Skeletal muscle tissue (tissue), 4 donors: ENCODE data around the gene FGFR3. TPM values are rescaled to one million over a fixed set of nuclear protein-coding genes. Genes with fewer than 3 reads are reported as not detected.

Source experiments
- H3K27ac ChIP-seq: one replicate; pipeline ENCODE4 v1.7.0; 2013; ENCODE audit warnings: mild to moderate bottlenecking, low read depth, low read length, inconsistent platforms
- H3K27me3 ChIP-seq, 3 donors: one replicate each; pipeline ENCODE4 v1.7.0; 2013; ENCODE audit warnings: low read length in 3 of 3; ENCODE audit not compliant: control insufficient read depth in 3 of 3, insufficient read depth in 3 of 3
- H3K36me3 ChIP-seq, 3 donors: one replicate each; pipeline ENCODE4 v1.7.0; 2013; ENCODE audit warnings: low read length in 3 of 3; ENCODE audit not compliant: control insufficient read depth in 3 of 3, insufficient read depth in 3 of 3
- H3K4me1 ChIP-seq, 3 donors: one replicate each; pipeline ENCODE4 v1.7.0; 2013; ENCODE audit warnings: low read length in 3 of 3, mild to moderate bottlenecking in 3 of 3; ENCODE audit not compliant: control insufficient read depth in 3 of 3, insufficient read depth in 3 of 3
- H3K4me3 ChIP-seq, 3 donors: one replicate each; pipeline ENCODE4 v1.7.0; 2013; ENCODE audit warnings: low read length in 3 of 3
- H3K9ac ChIP-seq, 3 donors: one replicate each; pipeline ENCODE4 v1.7.0; 2013; ENCODE audit warnings: low read length in 3 of 3, mild to moderate bottlenecking in 3 of 3, moderate library complexity in 2 of 3, low read depth in 1 of 3
- H3K9me3 ChIP-seq, 3 donors: one replicate each; pipeline ENCODE4 v1.7.0; 2013; ENCODE audit warnings: low read length in 3 of 3; ENCODE audit not compliant: control insufficient read depth in 3 of 3
- total RNA-seq: library from RNA; depleted of rRNA; stranded (reverse); fragments of >200 nt; gene quantifications from one replicate; pipeline ENCODE4 v1.2.3, GENCODE V29; 2014
- donor health status: Osteomylitis.

Gene FGFR3
- total RNA-seq, 1 donor from 2014 or later: 0.52 TPM

DNA sequence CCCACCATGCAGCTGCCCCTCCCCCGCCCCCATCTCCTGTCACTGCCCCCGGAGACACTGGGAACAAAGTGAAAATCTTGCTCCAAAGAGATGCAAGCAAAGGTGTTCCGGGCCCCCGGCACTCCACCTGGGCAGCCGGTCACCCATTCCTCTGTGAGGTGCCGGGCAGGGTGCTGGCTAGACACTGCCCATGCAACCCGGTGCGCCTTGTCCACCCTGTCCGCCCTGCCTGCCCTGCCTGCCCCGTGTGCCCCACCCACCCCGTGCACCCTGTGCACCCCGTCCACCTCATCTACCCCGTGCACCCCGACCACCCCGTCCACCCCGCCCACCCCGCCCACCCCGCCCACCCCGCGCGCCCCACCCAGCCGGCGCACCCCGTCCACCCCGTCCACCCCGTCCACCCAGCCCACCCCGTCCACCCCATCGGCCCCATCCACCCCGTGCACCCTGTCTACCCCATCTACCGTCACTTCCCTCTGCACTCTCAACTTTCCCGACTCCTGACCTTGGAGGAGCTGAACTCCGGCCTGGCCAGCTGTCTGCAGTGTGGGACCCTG is 31.9 kb upstream of the FGFR3 start:
- Histone ChIP-seq H3K27me3 (peaks cover 0 to 10% (median 10%) of the 10 kb centered on the region in 3 donors), H3K4me1 (peaks cover 0 to 4% (median 4%) of the 10 kb centered on the region in 3 donors), H3K27ac (no peak overlapping the region), H3K36me3 (no peaks in the 10 kb centered on the region), H3K9me3 (no peaks in the 10 kb centered on the region), H3K9ac (no peak overlapping the region), H3K4me3 (no peak overlapping the region)

DNA sequence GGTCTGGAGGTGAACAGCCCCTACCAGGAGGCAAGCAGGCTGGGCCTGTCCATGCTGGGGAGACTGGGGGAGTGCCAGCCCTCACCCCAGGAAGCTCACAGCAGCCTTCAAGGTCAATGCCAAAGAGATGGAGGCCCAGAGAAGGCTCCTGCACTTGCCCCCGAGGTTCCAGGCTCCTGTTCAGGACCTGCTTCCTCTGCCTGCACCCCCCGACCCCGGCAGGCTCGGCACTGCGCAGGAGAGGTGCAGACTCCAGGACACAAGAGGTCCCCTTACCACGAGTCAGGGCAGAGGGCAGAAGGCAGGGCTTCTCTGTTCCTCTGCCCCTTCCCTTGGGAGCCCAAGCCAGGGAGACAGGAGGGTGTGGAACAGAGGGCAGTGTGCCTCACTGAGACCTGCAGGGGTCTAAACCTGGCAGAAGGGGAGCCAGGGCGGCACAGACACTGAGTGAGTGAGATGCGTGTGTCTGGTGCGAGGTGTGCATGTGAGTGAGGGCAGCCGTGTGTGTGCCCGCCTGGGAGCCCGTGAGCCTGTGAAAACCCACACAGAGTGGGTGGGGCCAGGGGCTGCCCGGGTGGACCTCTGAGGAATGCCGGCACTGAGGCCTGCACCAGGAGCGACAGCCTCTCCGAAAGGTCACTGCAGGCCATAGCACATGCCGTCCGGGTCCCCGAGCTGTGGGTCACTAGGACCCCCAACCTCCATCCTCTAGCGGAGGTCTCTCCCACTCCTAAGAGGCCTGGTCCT is 30.7 kb upstream of the FGFR3 start:
- H3K27ac ChIP-seq: no peak overlapping the region
- no peaks in the 10 kb centered on the region for H3K9me3 ChIP-seq
- H3K27me3 ChIP-seq: peaks cover 5 to 10% (median 10%) of the 10 kb centered on the region in 3 donors
- no peak overlapping the region for H3K9ac ChIP-seq
- H3K4me1 ChIP-seq: peaks cover 0 to 4% (median 4%) of the 10 kb centered on the region in 3 donors
- no peaks in the 10 kb centered on the region for H3K36me3 ChIP-seq
- no peak overlapping the region for H3K4me3 ChIP-seq

DNA sequence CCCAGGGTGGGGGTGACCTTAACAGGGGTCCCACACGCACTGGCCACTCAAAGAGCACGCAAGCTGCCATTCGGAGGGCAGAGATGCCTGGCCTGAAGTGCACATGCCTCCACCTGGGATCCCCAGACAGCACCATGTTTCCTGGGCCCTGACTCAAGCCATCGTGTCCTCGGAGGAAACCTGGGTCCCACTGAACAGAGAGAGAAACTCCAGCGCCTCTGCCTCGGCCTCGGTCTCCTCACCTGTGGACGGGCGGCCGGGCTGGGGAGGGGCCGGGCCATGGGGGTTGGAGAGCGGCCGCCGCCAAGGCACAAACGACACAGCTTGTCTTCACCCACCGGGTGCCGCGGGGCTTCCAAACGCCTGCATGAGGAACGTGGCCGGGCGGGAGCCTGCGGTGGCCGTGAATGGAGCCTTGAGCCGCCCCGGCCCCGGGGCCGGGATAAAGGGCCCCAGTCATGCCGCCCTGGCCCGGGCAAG is 30.0 kb upstream of the FGFR3 start:
- Histone ChIP-seq H3K27me3 (peaks cover 7 to 12% (median 10%) of the 10 kb centered on the region in 3 donors), H3K9me3 (no peaks in the 10 kb centered on the region), H3K4me3 (no peak overlapping the region), H3K36me3 (no peaks in the 10 kb centered on the region), H3K4me1 (peaks cover 0 to 7% (median 4%) of the 10 kb centered on the region in 3 donors), H3K27ac (no peak overlapping the region), H3K9ac (no peak overlapping the region)

DNA sequence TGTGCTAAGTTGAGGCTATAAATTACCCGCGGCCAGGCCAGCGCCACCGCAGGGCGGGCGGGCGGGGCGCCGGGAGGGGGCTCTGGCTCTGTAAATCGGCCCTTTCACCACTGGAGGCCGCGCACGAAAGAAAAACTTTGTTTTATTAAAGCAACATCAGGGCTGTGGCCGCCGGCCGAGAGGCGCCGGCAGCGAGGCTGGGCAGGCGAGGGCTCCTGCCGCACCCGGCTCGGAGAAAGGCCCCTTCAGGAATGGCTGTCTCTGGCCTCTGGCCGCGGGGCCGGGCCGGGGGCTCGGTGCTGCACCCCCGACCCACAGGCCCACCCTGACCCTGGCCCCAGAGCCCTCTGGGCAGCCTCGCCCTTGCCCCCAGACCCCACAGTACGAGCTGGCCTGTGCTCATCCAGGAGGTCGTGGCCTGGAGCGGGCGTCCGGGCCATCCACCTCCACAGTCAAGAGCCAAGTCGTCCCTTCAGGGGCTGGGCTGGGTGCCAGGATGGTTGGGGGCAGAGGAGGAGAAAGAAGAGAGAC is 29.5 kb upstream of the FGFR3 start:
- no peak overlapping the region for H3K27ac ChIP-seq
- H3K9ac ChIP-seq: peak overlapping the region in 1 of 3 donors; percentile 45
- peaks cover 0 to 7% (median 4%) of the 10 kb centered on the region in 3 donors for H3K4me1 ChIP-seq
- H3K36me3 ChIP-seq: no peaks in the 10 kb centered on the region
- H3K9me3 ChIP-seq: no peaks in the 10 kb centered on the region
- H3K27me3 ChIP-seq: peaks cover 10 to 17% (median 12%) of the 10 kb centered on the region in 3 donors
- H3K4me3 ChIP-seq: no peak overlapping the region

DNA sequence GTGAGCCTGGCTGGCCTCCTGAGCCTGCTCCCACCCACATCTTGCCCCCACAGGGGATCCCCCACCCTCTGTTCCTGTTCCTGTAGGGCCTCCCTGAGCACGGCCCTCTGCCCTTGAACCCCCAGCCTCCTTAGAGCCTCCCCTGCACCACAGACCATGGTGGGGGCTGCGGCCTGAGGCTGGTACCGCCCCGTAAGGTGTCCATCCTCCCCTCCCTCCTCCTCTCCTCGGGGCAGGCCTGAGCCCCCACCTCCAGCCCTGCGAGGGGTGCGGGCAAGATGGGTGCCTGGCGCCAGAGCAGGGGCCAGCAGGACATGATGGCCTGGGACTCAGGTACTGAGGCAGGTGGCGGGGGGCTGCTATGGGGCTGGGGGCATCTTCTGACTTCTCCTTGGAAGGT is 28.4 kb upstream of the FGFR3 start:
- H3K36me3 ChIP-seq: no peaks in the 10 kb centered on the region
- peaks cover 16 to 20% (median 16%) of the 10 kb centered on the region in 3 donors for H3K27me3 ChIP-seq
- H3K4me3 ChIP-seq: no peak overlapping the region
- H3K27ac ChIP-seq: no peak overlapping the region
- H3K9ac ChIP-seq: no peak overlapping the region
- no peaks in the 10 kb centered on the region for H3K9me3 ChIP-seq
- H3K4me1 ChIP-seq: peaks cover 0 to 7% (median 4%) of the 10 kb centered on the region in 3 donors

DNA sequence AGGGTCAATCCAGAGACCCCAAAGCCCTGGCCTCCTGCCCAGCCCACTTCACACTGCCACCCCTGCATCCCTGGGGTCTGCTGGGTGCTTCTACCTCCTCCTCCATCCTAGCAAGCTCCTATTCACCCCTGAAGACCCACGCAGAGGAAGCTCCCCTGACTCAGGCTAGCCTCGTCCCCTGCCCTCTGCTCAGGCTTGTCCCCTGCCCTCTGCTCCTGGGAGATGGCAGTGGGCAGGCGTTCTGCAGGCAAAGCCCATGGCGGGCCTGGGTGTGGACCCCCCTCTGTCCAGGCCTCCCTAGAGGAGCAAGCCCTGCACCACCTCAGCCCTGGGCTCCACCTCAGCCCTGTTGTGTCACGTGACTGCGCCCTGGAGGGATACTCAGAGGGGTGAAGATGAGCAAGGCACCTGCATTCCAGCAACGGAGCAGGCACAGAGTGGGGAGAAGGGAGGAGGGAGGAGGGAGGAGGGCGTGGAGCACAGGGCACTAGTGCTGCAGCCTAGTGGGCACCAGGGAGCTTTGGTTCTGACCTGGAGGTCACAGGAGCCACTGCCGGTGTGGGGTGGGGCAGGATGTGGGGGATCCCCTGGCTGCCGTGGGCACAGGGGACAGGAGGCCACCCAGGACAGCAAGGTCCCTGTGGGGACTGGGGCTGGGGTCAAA is 27.6 kb upstream of the FGFR3 start:
- Histone ChIP-seq H3K4me1 (peaks cover 0 to 7% (median 4%) of the 10 kb centered on the region in 3 donors), H3K9ac (no peak overlapping the region), H3K27me3 (peaks cover 18 to 22% (median 20%) of the 10 kb centered on the region in 3 donors), H3K36me3 (no peaks in the 10 kb centered on the region), H3K4me3 (no peak overlapping the region), H3K9me3 (no peaks in the 10 kb centered on the region), H3K27ac (no peak overlapping the region)

DNA sequence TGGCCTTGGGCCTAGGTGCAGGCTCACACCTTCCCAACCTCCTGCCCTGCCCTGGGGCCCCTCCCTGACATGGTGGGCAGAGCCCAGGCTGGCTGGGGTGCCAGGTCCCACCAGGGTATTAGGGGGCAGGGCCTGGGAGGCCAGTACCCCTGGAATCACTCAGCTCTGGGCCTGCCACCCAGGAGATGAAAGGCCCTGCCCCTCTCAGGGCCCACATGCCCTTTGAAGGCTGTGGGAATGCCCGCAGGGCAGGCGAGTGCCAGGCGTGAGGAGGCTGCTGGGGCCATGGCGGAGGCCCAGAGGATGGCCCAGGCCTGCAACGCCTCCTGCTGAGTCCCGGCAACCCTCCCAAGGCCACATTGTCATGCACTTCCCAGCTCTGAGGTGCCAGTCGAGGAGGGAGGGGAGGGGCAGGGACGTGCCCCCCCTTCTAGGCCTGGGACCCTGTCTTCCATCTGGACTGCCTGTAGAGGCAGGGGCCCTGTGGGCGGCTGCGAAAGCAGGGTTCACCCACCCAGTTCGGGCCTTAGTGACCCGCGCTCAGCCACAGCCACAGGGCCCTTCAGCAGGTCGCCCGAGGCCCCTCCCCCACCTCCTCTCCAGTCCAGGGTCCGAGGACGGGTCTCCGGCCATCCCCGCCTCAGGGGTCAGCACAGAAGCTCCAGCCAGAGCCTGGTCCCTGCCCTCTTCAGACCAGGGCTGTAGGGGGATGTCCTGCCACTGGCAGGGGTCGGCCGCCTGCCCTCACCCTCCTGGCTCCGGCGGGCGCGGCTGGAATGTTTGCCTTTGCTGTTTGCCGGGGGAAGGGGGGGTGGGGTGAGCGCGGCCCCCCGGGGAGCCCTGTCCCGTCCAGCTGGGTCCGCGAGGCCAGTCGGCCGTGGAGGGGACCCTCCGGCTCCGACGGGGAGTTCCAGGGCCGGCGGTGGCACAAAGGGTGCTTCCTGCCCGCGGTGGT is 26.7 kb upstream of the FGFR3 start:
- Histone ChIP-seq H3K27me3 (peaks cover 18 to 24% (median 22%) of the 10 kb centered on the region in 3 donors), H3K27ac (no peak overlapping the region), H3K9me3 (no peaks in the 10 kb centered on the region), H3K4me3 (no peak overlapping the region), H3K4me1 (peaks cover 0 to 7% (median 4%) of the 10 kb centered on the region in 3 donors), H3K9ac (no peak overlapping the region), H3K36me3 (no peaks in the 10 kb centered on the region)

DNA sequence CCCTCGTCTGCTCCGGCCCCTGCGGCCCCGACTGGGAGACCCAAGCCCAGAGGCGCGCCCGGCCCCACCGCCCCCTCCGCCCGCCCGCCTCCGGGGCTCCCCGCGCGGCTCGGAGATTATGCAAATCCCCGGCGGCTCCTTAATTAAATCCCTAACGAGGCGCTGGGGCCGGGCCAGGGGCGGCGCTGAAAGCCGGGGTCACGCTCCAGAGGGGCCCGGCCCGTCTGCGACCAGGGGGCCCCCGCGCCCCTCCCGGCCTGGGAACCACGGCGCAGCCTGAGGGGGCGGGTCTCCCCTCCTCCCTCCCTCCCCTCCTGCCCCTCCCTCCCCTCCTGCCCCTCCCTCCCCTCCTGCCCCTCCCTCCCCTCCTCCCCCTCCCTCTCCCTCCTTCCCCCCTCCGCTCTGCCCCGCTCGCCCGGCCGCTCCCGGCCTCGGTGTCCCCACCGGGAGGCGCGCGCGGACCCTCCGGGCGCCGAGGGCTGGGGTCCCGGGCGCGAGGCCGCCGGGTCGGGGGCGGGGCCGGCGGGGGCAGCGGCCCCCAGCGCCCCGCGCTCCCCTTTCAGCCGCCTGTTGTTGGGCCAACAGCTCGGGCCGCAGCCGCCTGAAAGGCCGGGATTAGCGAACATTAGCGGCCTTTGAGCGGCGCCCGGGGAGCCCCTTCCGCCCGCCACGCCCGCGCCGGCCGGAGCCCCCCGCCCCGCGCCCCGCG is 25.9 kb upstream of the FGFR3 start:
- H3K4me3 ChIP-seq: no peak overlapping the region
- peaks cover 0 to 7% (median 4%) of the 10 kb centered on the region in 3 donors for H3K4me1 ChIP-seq
- H3K27ac ChIP-seq: no peak overlapping the region
- H3K27me3 ChIP-seq: peaks cover 15 to 23% (median 22%) of the 10 kb centered on the region in 3 donors
- H3K36me3 ChIP-seq: no peaks in the 10 kb centered on the region
- no peaks in the 10 kb centered on the region for H3K9me3 ChIP-seq
- H3K9ac ChIP-seq: no peak overlapping the region
